GM11168 (cell line): ENCODE data around the gene C9orf153.

Experiments used
- in situ Hi-C: fragments of 300-500 bp; cut with MboI; formaldehyde crosslinking; loops from one replicate; pipeline ENCODE4 v1.12.0; 2022; ENCODE audit warnings: low sequenced_read_pairs; ENCODE audit not compliant: unreplicated experiment

C9orf153 gene

GRCh38 chr9:86274821-86275643 is 15.6 kb upstream of the C9orf153 start:
- in situ Hi-C loops = no loop called here

- in situ Hi-C loops = no loop called here
Measured at GRCh38 chr9:86272221-86272620, 12.8 kb upstream of the C9orf153 start.

GRCh38 chr9:86263876-86264275 is 4.4 kb upstream of the C9orf153 start:
- in situ Hi-C loops = no loop called here

- in situ Hi-C loops = no loop called here
Measured at GRCh38 chr9:86262492-86262891, 3.0 kb upstream of the C9orf153 start.

- in situ Hi-C loops = no loop called here
Measured at GRCh38 chr9:86257391-86257790, 2.1 kb downstream of the C9orf153 start.

- in situ Hi-C loops = no loop called here
Measured at GRCh38 chr9:86256653-86257052, 2.8 kb downstream of the C9orf153 start.

GRCh38 chr9:86253577-86253976 is 5.9 kb downstream of the C9orf153 start:
- in situ Hi-C loops = no loop called here

- in situ Hi-C loops = no loop called here
Measured at GRCh38 chr9:86252870-86253269, 6.6 kb downstream of the C9orf153 start.

GRCh38 chr9:86250123-86250522 is 9.3 kb downstream of the C9orf153 start:
- in situ Hi-C loops = no loop called here

GRCh38 chr9:86248746-86249145 is 10.7 kb downstream of the C9orf153 start:
- in situ Hi-C loops = no loop called here

- in situ Hi-C loops = no loop called here
Measured at GRCh38 chr9:86246752-86247161, 12.7 kb downstream of the C9orf153 start.

- in situ Hi-C loops = no loop called here
Measured at GRCh38 chr9:86242071-86242470, 17.4 kb downstream of the C9orf153 start.

GRCh38 chr9:86241216-86241615 is 18.2 kb downstream of the C9orf153 start:
- in situ Hi-C loops = no loop called here

- in situ Hi-C loops = no loop called here
Measured at GRCh38 chr9:86238861-86239770, 20.3 kb downstream of the C9orf153 start.

GRCh38 chr9:86230858-86231257 is 28.6 kb downstream of the C9orf153 start:
- in situ Hi-C loops = no loop called here

GRCh38 chr9:86222667-86223066 is 36.8 kb downstream of the C9orf153 start:
- in situ Hi-C loops = no loop called here

- in situ Hi-C loops = no loop called here
Measured at GRCh38 chr9:86219606-86220005, 39.9 kb downstream of the C9orf153 start.

GRCh38 chr9:86217076-86217755 is 42.2 kb downstream of the C9orf153 start:
- in situ Hi-C loops = no loop called here

GRCh38 chr9:86207193-86207592 is 52.3 kb downstream of the C9orf153 start:
- in situ Hi-C loops = no loop called here

GRCh38 chr9:86202338-86202882 is 57.0 kb downstream of the C9orf153 start:
- in situ Hi-C loops = no loop called here
